ENCODE data around the gene C11orf24. TPM values are rescaled to one million over a fixed set of nuclear protein-coding genes. Genes with fewer than 3 reads are reported as not detected.

C11orf24 gene
- total and polyA plus RNA-seq, 2 donors = 5.9 to 17.7 TPM

DNA sequence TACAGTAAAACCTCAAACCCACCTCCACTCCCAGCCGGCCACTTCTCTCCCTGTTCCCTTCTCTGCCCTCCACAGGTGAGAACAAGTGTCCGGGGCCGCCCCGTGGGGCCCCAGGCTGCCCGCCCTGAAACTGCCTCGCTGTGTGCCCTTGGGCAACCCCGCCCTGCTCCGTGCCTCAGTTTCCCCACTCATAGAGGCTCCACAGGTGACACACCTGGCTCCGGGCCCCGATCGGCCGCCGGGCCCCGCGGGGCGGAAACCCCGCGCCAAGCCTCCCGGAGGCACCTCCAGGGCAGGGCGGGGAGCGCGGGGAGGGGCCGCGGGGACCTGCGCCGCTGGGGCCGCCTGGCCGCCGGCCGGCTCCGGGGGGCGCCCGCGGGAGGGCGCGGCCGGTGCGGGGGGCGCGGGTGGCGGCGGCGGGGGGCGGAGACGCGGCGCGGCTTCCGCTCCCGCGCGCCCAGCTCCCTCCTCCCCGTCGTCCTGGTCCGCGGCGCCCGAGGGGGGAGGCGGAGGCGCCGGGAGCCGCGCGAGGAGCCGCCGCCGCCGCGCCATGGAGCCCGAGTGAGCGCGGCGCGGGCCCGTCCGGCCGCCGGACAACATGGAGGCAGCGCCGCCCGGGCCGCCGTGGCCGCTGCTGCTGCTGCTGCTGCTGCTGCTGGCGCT, 40.5 kb upstream of the C11orf24 start, which contains the start of gene LRP5:
LRP5 (plus strand) TSS at position 475 of the 663 bp plus-strand sequence; CDS start at position 599, 124 bp downstream.
- Histone ChIP-seq H3K4me3 (ENCODE audit: low read length in 2 of 2) (peak within 1 kb of the TSS; percentile 62 to 83), H3K27ac (ENCODE audit: low read depth in 1 of 2, low read length in 1 of 2) (peak within 1 kb of the TSS; percentile 48 to 51), H3K27me3 (ENCODE audit: control insufficient read depth in 2 of 2, insufficient read depth in 1 of 2, low read length in 1 of 2) (peaks cover 0 to 10% of the 10 kb centered on the region in 2 donors), H3K36me3 (ENCODE audit: control insufficient read depth in 2 of 2, insufficient read depth in 2 of 2, low read length in 1 of 2) (no peaks in the 10 kb centered on the region), H3K9me3 (ENCODE audit: control insufficient read depth in 2 of 2, insufficient read depth in 1 of 2, low read length in 1 of 2) (peaks cover 0 to 11% of the 10 kb centered on the region in 2 donors), H3K4me1 (ENCODE audit: control insufficient read depth in 2 of 2, insufficient read depth in 2 of 2, low read length in 2 of 2) (peaks cover 20 to 46% of the 10 kb centered on the region in 2 donors)
- peak in 1 of 9 donors; percentile 26 for DNase-seq (ENCODE audit: low read depth in 6 of 9, low spot score in 9 of 9)
- 3% methylated on average over 83 of the region's 85 CpGs for WGBS

DNA sequence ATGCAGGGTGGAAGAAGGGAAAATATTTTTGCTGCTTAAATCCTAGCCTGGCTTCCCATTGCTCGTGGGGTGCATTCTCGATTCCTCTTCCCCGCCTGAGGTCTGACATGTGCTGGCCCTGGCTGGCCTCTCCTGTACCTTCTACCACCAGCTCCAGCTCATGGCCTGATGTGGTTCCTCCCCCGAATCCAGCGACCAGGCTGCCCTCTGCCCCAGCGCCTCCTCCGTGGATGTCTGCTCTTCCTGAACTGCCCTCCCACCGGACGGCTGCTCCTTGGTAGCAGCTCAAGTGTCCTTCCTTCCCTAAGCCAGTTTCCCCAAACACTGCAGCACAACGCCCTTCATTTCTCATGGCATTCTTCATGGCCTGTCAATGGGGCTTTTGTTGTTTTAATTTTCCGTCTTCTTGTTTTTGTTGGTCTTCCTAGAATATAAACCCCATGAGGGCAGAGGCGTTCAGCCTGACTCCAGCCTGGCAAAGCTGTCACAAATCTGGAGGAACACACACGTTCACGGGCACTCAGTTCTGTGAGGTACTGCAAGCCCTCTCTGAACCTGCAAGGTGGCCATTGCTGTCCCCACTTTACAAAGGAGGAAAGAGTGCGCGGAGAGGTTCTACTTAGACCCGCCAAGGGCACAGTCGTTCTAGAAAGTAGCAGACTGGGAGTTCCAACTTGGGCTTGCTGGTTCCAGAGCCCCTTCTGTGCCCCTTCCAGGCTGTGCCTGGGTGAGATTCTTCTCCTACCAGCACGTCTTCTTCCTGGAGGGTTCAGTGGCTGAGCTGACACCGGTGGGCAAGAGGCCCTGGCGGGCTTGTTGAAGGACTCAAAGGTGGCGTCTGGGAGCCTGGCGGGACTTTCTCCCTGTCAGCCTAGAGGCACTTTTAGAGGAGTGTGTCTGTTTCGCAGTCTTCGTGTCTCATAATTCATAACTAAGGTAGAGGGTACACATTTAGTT, 39.7 kb upstream of the C11orf24 start:
- Histone ChIP-seq H3K27me3 (ENCODE audit: control insufficient read depth in 2 of 2, insufficient read depth in 1 of 2, low read length in 1 of 2) (peaks cover 0 to 10% of the 10 kb centered on the region in 2 donors), H3K4me3 (ENCODE audit: low read length in 2 of 2) (no peak overlapping the region), H3K9me3 (ENCODE audit: control insufficient read depth in 2 of 2, insufficient read depth in 1 of 2, low read length in 1 of 2) (peaks cover 0 to 4% of the 10 kb centered on the region in 2 donors), H3K36me3 (ENCODE audit: control insufficient read depth in 2 of 2, insufficient read depth in 2 of 2, low read length in 1 of 2) (no peaks in the 10 kb centered on the region), H3K4me1 (ENCODE audit: control insufficient read depth in 2 of 2, insufficient read depth in 2 of 2, low read length in 2 of 2) (peaks cover 20 to 46% of the 10 kb centered on the region in 2 donors), H3K27ac (ENCODE audit: low read depth in 1 of 2, low read length in 1 of 2) (peak overlapping the region in 1 of 2 donors; percentile 51)
- no peak for DNase-seq (ENCODE audit: low read depth in 6 of 9, low spot score in 9 of 9)
- 85% methylated on average over 25 of the region's 25 CpGs for WGBS

GRCh38 chr11:68309621-68310185, 37.9 kb upstream of the C11orf24 start:
- peaks cover 0 to 10% of the 10 kb centered on the region in 2 donors for H3K27me3 ChIP-seq (ENCODE audit: control insufficient read depth in 2 of 2, insufficient read depth in 1 of 2, low read length in 1 of 2)
- peaks cover 0 to 4% of the 10 kb centered on the region in 2 donors for H3K9me3 ChIP-seq (ENCODE audit: control insufficient read depth in 2 of 2, insufficient read depth in 1 of 2, low read length in 1 of 2)
- peaks cover 13 to 32% of the 10 kb centered on the region in 2 donors for H3K4me1 ChIP-seq (ENCODE audit: control insufficient read depth in 2 of 2, insufficient read depth in 2 of 2, low read length in 2 of 2)
- no peak overlapping the region for H3K27ac ChIP-seq (ENCODE audit: low read depth in 1 of 2, low read length in 1 of 2)
- H3K4me3 ChIP-seq (ENCODE audit: low read length in 2 of 2) = no peak overlapping the region
- 83% methylated on average over 2 of the region's 2 CpGs for WGBS
- H3K36me3 ChIP-seq (ENCODE audit: control insufficient read depth in 2 of 2, insufficient read depth in 2 of 2, low read length in 1 of 2) = no peaks in the 10 kb centered on the region
- DNase-seq (ENCODE audit: low read depth in 6 of 9, low spot score in 9 of 9) = no peak

GRCh38 chr11:68308068-68308467, 36.3 kb upstream of the C11orf24 start:
- Histone ChIP-seq H3K27me3 (ENCODE audit: control insufficient read depth in 2 of 2, insufficient read depth in 1 of 2, low read length in 1 of 2) (peaks cover 0 to 5% of the 10 kb centered on the region in 2 donors), H3K27ac (ENCODE audit: low read depth in 1 of 2, low read length in 1 of 2) (no peak overlapping the region), H3K4me3 (ENCODE audit: low read length in 2 of 2) (no peak overlapping the region), H3K36me3 (ENCODE audit: control insufficient read depth in 2 of 2, insufficient read depth in 2 of 2, low read length in 1 of 2) (no peaks in the 10 kb centered on the region), H3K4me1 (ENCODE audit: control insufficient read depth in 2 of 2, insufficient read depth in 2 of 2, low read length in 2 of 2) (peaks cover 3 to 17% of the 10 kb centered on the region in 2 donors), H3K9me3 (ENCODE audit: control insufficient read depth in 2 of 2, insufficient read depth in 1 of 2, low read length in 1 of 2) (peaks cover 0 to 17% of the 10 kb centered on the region in 2 donors)
- DNase-seq (ENCODE audit: low read depth in 6 of 9, low spot score in 9 of 9) = no peak
- WGBS = 91% methylated on average over 11 of the region's 11 CpGs

DNA sequence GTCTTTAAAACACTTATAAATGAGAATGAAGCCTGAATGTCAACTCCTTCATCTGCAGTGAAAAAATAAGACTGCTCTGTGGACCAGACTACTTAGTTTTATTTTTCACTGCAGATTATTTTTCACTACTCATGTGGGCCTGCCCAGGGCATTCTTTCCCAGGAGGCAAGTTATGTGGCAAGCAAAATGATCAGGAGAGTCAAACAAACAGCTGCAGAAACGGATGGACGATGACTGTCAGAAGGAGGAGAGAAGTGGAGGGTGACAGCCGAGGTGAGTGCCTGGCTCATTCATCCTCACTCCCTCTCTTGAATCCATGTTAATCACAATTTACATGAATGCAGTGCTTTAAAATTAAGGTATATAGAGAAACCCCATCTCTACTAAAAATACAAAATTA, 34.9 kb upstream of the C11orf24 start:
- 95% methylated on average over 3 of the region's 3 CpGs for WGBS

DNA sequence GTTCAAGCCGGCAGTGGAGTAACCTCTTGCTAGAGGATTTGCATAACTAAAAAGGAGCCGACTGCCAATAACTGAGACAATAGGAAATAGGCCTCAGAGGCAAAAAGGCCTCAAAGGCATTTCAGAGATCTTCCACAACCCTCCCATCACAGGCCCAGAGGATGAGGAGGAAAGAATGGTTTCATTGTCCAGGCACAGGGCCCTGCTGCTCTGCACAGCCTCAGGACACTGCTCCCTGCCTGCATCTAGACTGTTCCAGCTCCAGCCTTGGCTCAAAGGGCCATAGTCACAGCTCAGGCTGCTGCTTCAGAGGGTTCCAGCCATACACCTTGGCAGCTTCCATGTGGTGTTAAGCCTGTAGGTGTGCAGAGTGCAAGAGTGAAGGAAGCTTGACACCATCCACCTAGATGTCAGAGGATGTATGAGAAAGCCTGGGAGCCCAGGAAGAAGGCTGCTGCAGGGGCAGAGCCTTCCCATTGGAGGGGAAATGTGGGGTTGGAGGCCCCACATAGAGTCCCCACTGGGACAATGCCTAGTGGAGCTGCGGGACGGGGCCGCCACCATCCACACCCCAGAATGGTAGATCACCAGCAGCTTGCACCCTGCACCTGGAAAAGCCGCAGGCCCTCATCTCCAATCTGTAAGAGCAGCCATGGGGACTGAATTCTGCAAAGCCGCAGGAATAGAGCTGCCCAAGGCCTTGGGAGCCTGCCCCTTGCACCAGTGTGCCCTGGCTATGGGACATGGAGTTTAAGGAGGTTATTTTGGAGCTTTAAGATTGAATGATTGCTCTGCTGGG, 32.4 kb upstream of the C11orf24 start:
- 97% methylated on average over 7 of the region's 7 CpGs for WGBS
- H3K27me3 ChIP-seq (ENCODE audit: control insufficient read depth in 2 of 2, insufficient read depth in 1 of 2, low read length in 1 of 2) = peaks cover 0 to under 1% of the 10 kb centered on the region in 2 donors

More for the DNA sequence above, 34.9 kb upstream of the C11orf24 start:
- Histone ChIP-seq H3K27me3 (ENCODE audit: control insufficient read depth in 2 of 2, insufficient read depth in 1 of 2, low read length in 1 of 2) (peaks cover 0 to under 1% of the 10 kb centered on the region in 2 donors), H3K4me3 (ENCODE audit: low read length in 2 of 2) (no peak overlapping the region), H3K9me3 (ENCODE audit: control insufficient read depth in 2 of 2, insufficient read depth in 1 of 2, low read length in 1 of 2) (peaks cover 0 to 17% of the 10 kb centered on the region in 2 donors), H3K4me1 (ENCODE audit: control insufficient read depth in 2 of 2, insufficient read depth in 2 of 2, low read length in 2 of 2) (peaks cover 0 to 18% of the 10 kb centered on the region in 2 donors), H3K27ac (ENCODE audit: low read depth in 1 of 2, low read length in 1 of 2) (no peak overlapping the region), H3K36me3 (ENCODE audit: control insufficient read depth in 2 of 2, insufficient read depth in 2 of 2, low read length in 1 of 2) (no peaks in the 10 kb centered on the region)
- DNase-seq (ENCODE audit: low read depth in 6 of 9, low spot score in 9 of 9) = no peak

DNA sequence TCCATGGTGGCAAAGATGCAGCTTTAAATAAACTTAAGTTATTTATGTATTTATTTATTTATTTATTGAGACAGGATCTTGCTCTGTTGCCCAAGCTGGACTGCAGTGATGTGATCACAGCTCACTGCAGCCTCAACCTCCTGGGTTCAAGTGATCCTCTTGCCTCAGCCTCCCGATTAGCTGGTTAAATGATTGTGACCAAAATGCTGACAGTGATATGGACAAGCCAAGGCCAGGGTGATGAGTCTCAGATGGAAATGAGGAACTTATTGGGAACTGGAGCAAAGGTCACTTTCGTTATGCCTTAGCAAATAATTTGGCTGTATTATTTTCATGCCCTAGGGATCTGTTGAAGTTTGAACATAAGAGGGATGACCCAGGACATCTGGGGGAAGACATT, 31.3 kb upstream of the C11orf24 start:
- 95% methylated on average over 2 of the region's 2 CpGs for WGBS
- no peak for DNase-seq (ENCODE audit: low read depth in 6 of 9, low spot score in 9 of 9)
- Histone ChIP-seq H3K4me1 (ENCODE audit: control insufficient read depth in 2 of 2, insufficient read depth in 2 of 2, low read length in 2 of 2) (peaks cover 0 to 7% of the 10 kb centered on the region in 2 donors), H3K9me3 (ENCODE audit: control insufficient read depth in 2 of 2, insufficient read depth in 1 of 2, low read length in 1 of 2) (peaks cover 0 to 13% of the 10 kb centered on the region in 2 donors), H3K4me3 (ENCODE audit: low read length in 2 of 2) (no peak overlapping the region), H3K36me3 (ENCODE audit: control insufficient read depth in 2 of 2, insufficient read depth in 2 of 2, low read length in 1 of 2) (no peaks in the 10 kb centered on the region), H3K27me3 (ENCODE audit: control insufficient read depth in 2 of 2, insufficient read depth in 1 of 2, low read length in 1 of 2) (peaks cover 2 to 11% of the 10 kb centered on the region in 2 donors), H3K27ac (ENCODE audit: low read depth in 1 of 2, low read length in 1 of 2) (no peak overlapping the region)

More for the DNA sequence above, 32.4 kb upstream of the C11orf24 start:
- Histone ChIP-seq H3K36me3 (ENCODE audit: control insufficient read depth in 2 of 2, insufficient read depth in 2 of 2, low read length in 1 of 2) (no peaks in the 10 kb centered on the region), H3K4me1 (ENCODE audit: control insufficient read depth in 2 of 2, insufficient read depth in 2 of 2, low read length in 2 of 2) (peaks cover 0 to 7% of the 10 kb centered on the region in 2 donors), H3K9me3 (ENCODE audit: control insufficient read depth in 2 of 2, insufficient read depth in 1 of 2, low read length in 1 of 2) (peaks cover 0 to 13% of the 10 kb centered on the region in 2 donors), H3K27ac (ENCODE audit: low read depth in 1 of 2, low read length in 1 of 2) (no peak overlapping the region), H3K4me3 (ENCODE audit: low read length in 2 of 2) (no peak overlapping the region)
- no peak for DNase-seq (ENCODE audit: low read depth in 6 of 9, low spot score in 9 of 9)

GRCh38 chr11:68302670-68303069, 30.9 kb upstream of the C11orf24 start:
- 33% methylated on average over 7 of the region's 7 CpGs for WGBS

More at GRCh38 chr11:68302670-68303069, 30.9 kb upstream of the C11orf24 start:
- H3K9me3 ChIP-seq (ENCODE audit: control insufficient read depth in 2 of 2, insufficient read depth in 1 of 2, low read length in 1 of 2) = peaks cover 0 to 13% of the 10 kb centered on the region in 2 donors
- H3K36me3 ChIP-seq (ENCODE audit: control insufficient read depth in 2 of 2, insufficient read depth in 2 of 2, low read length in 1 of 2) = no peaks in the 10 kb centered on the region
- peaks cover 0 to 7% of the 10 kb centered on the region in 2 donors for H3K4me1 ChIP-seq (ENCODE audit: control insufficient read depth in 2 of 2, insufficient read depth in 2 of 2, low read length in 2 of 2)
- H3K27me3 ChIP-seq (ENCODE audit: control insufficient read depth in 2 of 2, insufficient read depth in 1 of 2, low read length in 1 of 2) = peaks cover 2 to 14% of the 10 kb centered on the region in 2 donors
- no peak overlapping the region for H3K27ac ChIP-seq (ENCODE audit: low read depth in 1 of 2, low read length in 1 of 2)
- H3K4me3 ChIP-seq (ENCODE audit: low read length in 2 of 2) = no peak overlapping the region
- no peak for DNase-seq (ENCODE audit: low read depth in 6 of 9, low spot score in 9 of 9)

Measured in thymus (tissue), 11 donors.